Endothelial cell of umbilical vein (primary cell): ENCODE data around the gene OSCAR. TPM values are rescaled to one million over a fixed set of nuclear protein-coding genes. Genes with fewer than 3 reads are reported as not detected.

Experiments
- BruUV-seq: library from RNA; stranded (reverse); fragments of 400-500 nt; replicated peaks from 2 replicates; lab custom pipeline; 2021; lab: Mats Ljungman, UMichigan
- CTCF ChIA-PET: fragments of 300-600, 350-600 bp; sonication (Branson Sonifier 250); formaldehyde crosslinking; loops from one replicate; lab custom pipeline; 2021; ENCODE audit warnings: antibody characterized with exemption, inconsistent platforms; lab: Charles Lee
- POLR2A ChIA-PET: fragments of 300-600, 350-600 bp; sonication (Branson Sonifier 250); formaldehyde crosslinking; loops from one replicate; lab custom pipeline; 2021; ENCODE audit warnings: antibody characterized with exemption, inconsistent platforms; lab: Charles Lee
- DNase-seq: peaks from one replicate; pipeline ENCODE4 v3.0.0-alpha.2; 2011; ENCODE audit warnings: low read depth, low spot score
- FAIRE-seq: peaks from 2 replicates; lab custom pipeline; 2011; peaks lifted over from hg19 to GRCh38; lab: Jason Lieb, UNC
- H2AFZ ChIP-seq: 2 replicates; pipeline ENCODE4 v1.6.0; 2012; ENCODE audit warnings: low read depth, low read length, control low read depth, inconsistent platforms
- H3K27ac ChIP-seq: 2 replicates; pipeline ENCODE4 v1.5.1; 2011; ENCODE audit warnings: low read depth, mild to moderate bottlenecking, control low read depth, low read length, moderate library complexity; ENCODE audit not compliant: insufficient read depth
- H3K27me3 ChIP-seq, 2 experiments: 2 replicates each; pipeline versions ENCODE4 v1.6.0 to v1.6.1; 2011; ENCODE audit warnings: low read length in 2 of 2, mixed read lengths in 1 of 2; ENCODE audit not compliant: control insufficient read depth in 2 of 2, insufficient read depth in 2 of 2
- H3K36me3 ChIP-seq, 2 experiments: 2 replicates in 1 of 2; 3 replicates in 1 of 2; pipeline ENCODE4 v1.5.1; 2011; ENCODE audit warnings: low read length in 2 of 2, mild to moderate bottlenecking in 1 of 2, moderate library complexity in 1 of 2; ENCODE audit not compliant: control insufficient read depth in 2 of 2, insufficient read depth in 2 of 2; ENCODE audit errors: extremely low read depth in 1 of 2
- H3K4me1 ChIP-seq: 3 replicates; pipeline ENCODE4 v1.5.1; 2011; ENCODE audit warnings: mild to moderate bottlenecking, low read length; ENCODE audit not compliant: control insufficient read depth, insufficient read depth; ENCODE audit errors: extremely low read depth
- H3K4me2 ChIP-seq: 2 replicates; pipeline ENCODE4 v1.6.1; 2011; ENCODE audit warnings: low read length, control low read depth, mixed read lengths; ENCODE audit not compliant: insufficient read depth
- H3K4me3 ChIP-seq, 3 experiments: fragments of 200-600 bp in 1 of 3; sonication (generic), shearing (Covaris generic) in 1 of 3; replicated peaks in 1 of 3; 2 replicates each; pipeline ENCODE4 v1.5.1; 2011 to 2016; ENCODE audit warnings: control low read depth in 3 of 3, low read length in 3 of 3, mild to moderate bottlenecking in 2 of 3, inconsistent platforms in 1 of 3, low read depth in 1 of 3, moderate library complexity in 1 of 3; ENCODE audit not compliant: insufficient read depth in 1 of 3
- H3K79me2 ChIP-seq: 2 replicates; pipeline ENCODE4 v1.6.0; 2012; ENCODE audit warnings: low read length, inconsistent platforms; ENCODE audit not compliant: control insufficient read depth, insufficient read depth
- H3K9ac ChIP-seq: replicated peaks from 2 replicates; pipeline ENCODE3; 2011; ENCODE audit warnings: low read length, control low read depth; ENCODE audit not compliant: insufficient read depth; ENCODE audit errors: extremely low read depth
- H3K9me1 ChIP-seq: replicated peaks from 3 replicates; pipeline ENCODE4 v1.6.0; 2011; ENCODE audit warnings: mild to moderate bottlenecking, low read length; ENCODE audit not compliant: control insufficient read depth, insufficient read depth; ENCODE audit errors: extremely low read depth
- H3K9me3 ChIP-seq: replicated peaks from 2 replicates; pipeline ENCODE4 v1.5.1; 2012; ENCODE audit warnings: low read length, inconsistent platforms; ENCODE audit not compliant: control insufficient read depth, insufficient read depth
- H4K20me1 ChIP-seq: replicated peaks from 2 replicates; pipeline ENCODE3; 2011; ENCODE audit warnings: mild to moderate bottlenecking, low read length; ENCODE audit not compliant: control insufficient read depth, insufficient read depth; ENCODE audit errors: extremely low read depth
- CTCF ChIP-seq, 2 donors: IDR thresholded peaks; 1 replicate in 1 of 2; 2 replicates in 1 of 2; pipeline ENCODE4 v1.5.1; 2011; ENCODE audit warnings: low read length in 2 of 2, mild to moderate bottlenecking in 2 of 2, moderate library complexity in 2 of 2, control low read depth in 1 of 2, inconsistent platforms in 1 of 2, low read depth in 1 of 2; ENCODE audit not compliant: insufficient read depth in 1 of 2; ENCODE audit errors: extremely low read depth in 1 of 2
- EZH2 ChIP-seq: IDR thresholded peaks from 2 replicates; pipeline ENCODE4 v1.6.1; 2012; ENCODE audit warnings: borderline replicate concordance, low read depth, mild to moderate bottlenecking, moderate library complexity, low read length, inconsistent platforms; ENCODE audit not compliant: severe bottlenecking
- FOS ChIP-seq: IDR thresholded peaks from 2 replicates; pipeline ENCODE4 v1.6.1; 2011; ENCODE audit warnings: mild to moderate bottlenecking, low read length, moderate library complexity, borderline replicate concordance; ENCODE audit not compliant: insufficient read depth
- GATA2 ChIP-seq: IDR thresholded peaks from 2 replicates; pipeline ENCODE4 v1.7.0; 2011; ENCODE audit warnings: low read depth, mild to moderate bottlenecking, moderate library complexity, mixed read lengths, low read length; ENCODE audit not compliant: insufficient read length, insufficient read depth
- JUN ChIP-seq: IDR thresholded peaks from 2 replicates; pipeline ENCODE4 v1.6.1; 2011; ENCODE audit warnings: borderline replicate concordance, low read depth; ENCODE audit not compliant: insufficient read length, insufficient read depth
- MAX ChIP-seq: IDR thresholded peaks from 2 replicates; pipeline ENCODE4 v1.6.1; 2011; ENCODE audit not compliant: insufficient read depth, insufficient read length
- MYC ChIP-seq: IDR thresholded peaks from one replicate; pipeline ENCODE4 v1.6.1; 2011; ENCODE audit warnings: mild to moderate bottlenecking, low read depth, low read length
- POLR2A ChIP-seq: IDR thresholded peaks from 2 replicates; pipeline ENCODE4 v1.6.1; 2012; ENCODE audit warnings: low read depth, mild to moderate bottlenecking, control low read depth, low read length
- POLR2AphosphoS5 ChIP-seq: IDR thresholded peaks from 2 replicates; pipeline ENCODE4 v1.6.1; 2012; ENCODE audit warnings: low read depth, mild to moderate bottlenecking, control low read depth, low read length, moderate library complexity; ENCODE audit not compliant: insufficient read depth
- dilution Hi-C: fragments of 300-500 bp; cut with MboI; formaldehyde crosslinking; loops from one replicate; pipeline ENCODE4 v1.15.0; 2019; ENCODE audit warnings: low sequenced_read_pairs; ENCODE audit not compliant: extremely low pct_ligation_motif_present
- intact Hi-C: fragments of 100-400 bp; cut with micrococcal nuclease; formaldehyde crosslinking; loops from one replicate; pipeline ENCODE4 v1.10.0; 2022
- polyA plus RNA-seq, 4 experiments: library from polyadenylated mRNA; depleted of rRNA in 3 of 4; stranded (reverse) in 3 of 4; unstranded in 1 of 4; fragments of >200 nt; gene quantifications; 2 replicates each; pipeline versions ENCODE4 v1.2.1 to v1.2.3, GENCODE V29; 2011 to 2012; ENCODE audit warnings: missing spikeins in 1 of 4
- total RNA-seq: library from RNA; stranded (reverse); gene quantifications from 2 replicates; pipeline ENCODE4 v1.2.3, GENCODE V29; 2021

OSCAR gene
- total and polyA plus RNA-seq, 2 donors (not counting 3 experiments of a cell fraction or from before 2014, with no cell fraction given), result 0.08 TPM; not detected in 1

DNA sequence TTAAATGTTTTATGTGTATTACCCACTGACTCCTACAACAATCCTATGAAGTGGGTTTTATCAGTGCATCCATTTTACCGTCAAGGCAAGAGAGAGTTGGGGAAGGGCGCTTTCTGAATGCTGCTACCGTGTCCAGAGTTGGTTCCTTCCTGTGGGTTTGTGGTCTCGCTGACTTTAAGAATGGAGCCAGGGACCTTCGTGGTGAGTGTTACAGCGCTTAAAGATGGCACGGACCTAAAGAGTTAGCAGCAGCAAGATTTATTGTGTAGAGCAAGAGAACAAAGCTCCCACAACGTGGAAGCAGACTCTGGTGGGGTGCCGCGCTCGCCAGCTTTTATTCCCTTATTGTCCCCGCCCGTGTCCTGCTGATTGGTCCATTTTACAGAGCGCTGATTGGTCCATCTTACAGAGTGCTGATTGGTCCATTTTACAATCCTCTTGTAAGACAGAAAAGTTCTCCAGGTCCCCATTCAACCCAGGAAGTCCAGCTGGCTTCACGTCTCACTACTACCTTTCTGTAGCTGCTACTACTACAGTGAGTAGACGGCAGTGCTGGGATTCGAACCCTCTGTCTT lies 6.1 kb downstream of the OSCAR start:
- intact Hi-C loops, result no loop called here
- dilution Hi-C loops, result no loop called here
- no TSS peak for BruUV-seq

More for the DNA sequence above, 6.1 kb downstream of the OSCAR start:
- CTCF ChIA-PET, result interaction anchor here (0.9 to 4.2 kb wide), 2 partner anchors 65 to 301 kb away, joined by 3 to 27 read pairs; no protein-coding TSS in a partner anchor
- Histone ChIP-seq H3K9me1 (no peaks in the 10 kb centered on the region), H3K27me3 (no peaks in the 10 kb centered on the region), H3K27ac (no peak overlapping the region), H2AFZ (no peak overlapping the region), H3K4me1 (no peaks in the 10 kb centered on the region), H3K9me3 (no peaks in the 10 kb centered on the region), H3K79me2 (no peaks in the 10 kb centered on the region), H3K4me3 (no peak overlapping the region), H4K20me1 (no peaks in the 10 kb centered on the region), H3K4me2 (no peak overlapping the region), H3K9ac (no peak overlapping the region), H3K36me3 (no peaks in the 10 kb centered on the region)
- DNase-seq (no peak), FAIRE-seq (no peak)
- no peak for TF ChIP-seq MYC
- no peak for TF ChIP-seq JUN
- TF ChIP-seq CTCF (IDR thresholded peaks at IDR 0.05; ENCODE audit: extremely low read depth in 1 of 2, insufficient read depth in 1 of 2, low read depth in 1 of 2, low read length in 2 of 2), result no peak
- no peak for TF ChIP-seq GATA2
- TF ChIP-seq POLR2AphosphoS5, result no peak
- TF ChIP-seq POLR2A, result no peak
- TF ChIP-seq EZH2, result no peak
- TF ChIP-seq FOS, result no peak
- no peak for TF ChIP-seq MAX
- POLR2A ChIA-PET, result no interaction called here
